Measurements from ENCODE around the gene TXNDC5.

The TXNDC5 gene

GRCh38 chr6:7910654-7911344 lies at the start of gene TXNDC5:
Gene TXNDC5 (minus strand): TSS chr6:7910788. CDS start chr6:7910776, 12 bp downstream.
- DNase-seq (ENCODE audit: low read depth in 2 of 2): peak; percentile 44 to 56

- DNase-seq (ENCODE audit: low read depth in 2 of 2): no peak
These were observed 49.6 kb upstream of the TXNDC5 start for GRCh38 chr6:7960141-7960540.

GRCh38 chr6:7959453-7959852 lies 48.9 kb upstream of the TXNDC5 start:
- no peak for DNase-seq (ENCODE audit: low read depth in 2 of 2)

GRCh38 chr6:7958464-7958863 lies 47.9 kb upstream of the TXNDC5 start:
- DNase-seq (ENCODE audit: low read depth in 2 of 2): no peak

- DNase-seq (ENCODE audit: low read depth in 2 of 2): no peak
These were observed 45.7 kb upstream of the TXNDC5 start for GRCh38 chr6:7956257-7956656.

- no peak for DNase-seq (ENCODE audit: low read depth in 2 of 2)
These were observed 44.1 kb upstream of the TXNDC5 start for GRCh38 chr6:7954477-7955200.

- DNase-seq (ENCODE audit: low read depth in 2 of 2): no peak
These were observed 43.2 kb upstream of the TXNDC5 start for GRCh38 chr6:7953753-7954152.

GRCh38 chr6:7939864-7940228 lies 29.3 kb upstream of the TXNDC5 start:
- peak in 1 of 2 experiments; percentile 1 for DNase-seq (ENCODE audit: low read depth in 2 of 2)

- DNase-seq (ENCODE audit: low read depth in 2 of 2): peak; percentile 1 to 5
These were observed 28.7 kb upstream of the TXNDC5 start for GRCh38 chr6:7939184-7939863.

GRCh38 chr6:7938562-7939183 lies 28.1 kb upstream of the TXNDC5 start:
- DNase-seq (ENCODE audit: low read depth in 2 of 2): no peak

GRCh38 chr6:7933794-7934193 lies 23.2 kb upstream of the TXNDC5 start:
- no peak for DNase-seq (ENCODE audit: low read depth in 2 of 2)

GRCh38 chr6:7932625-7933024 lies 22.0 kb upstream of the TXNDC5 start:
- DNase-seq (ENCODE audit: low read depth in 2 of 2): no peak

- no peak for DNase-seq (ENCODE audit: low read depth in 2 of 2)
These were observed 14.3 kb upstream of the TXNDC5 start for GRCh38 chr6:7924867-7925266.

- DNase-seq (ENCODE audit: low read depth in 2 of 2): no peak
These were observed 12.0 kb upstream of the TXNDC5 start for GRCh38 chr6:7922596-7922995.

- DNase-seq (ENCODE audit: low read depth in 2 of 2): no peak
These were observed 11.1 kb upstream of the TXNDC5 start for GRCh38 chr6:7921632-7922092.

- no peak for DNase-seq (ENCODE audit: low read depth in 2 of 2)
These were observed 10.5 kb upstream of the TXNDC5 start for GRCh38 chr6:7921046-7921445.

- no peak for DNase-seq (ENCODE audit: low read depth in 2 of 2)
These were observed 9.8 kb upstream of the TXNDC5 start for GRCh38 chr6:7920425-7920824.

- DNase-seq (ENCODE audit: low read depth in 2 of 2): peak; percentile 62 to 64
These were observed 9.3 kb upstream of the TXNDC5 start for GRCh38 chr6:7919871-7920270.

GRCh38 chr6:7918403-7918802 lies 7.8 kb upstream of the TXNDC5 start:
- DNase-seq (ENCODE audit: low read depth in 2 of 2): no peak

GRCh38 chr6:7917729-7918128 lies 7.1 kb upstream of the TXNDC5 start:
- DNase-seq (ENCODE audit: low read depth in 2 of 2): no peak

GRCh38 chr6:7916959-7917358 lies 6.4 kb upstream of the TXNDC5 start:
- DNase-seq (ENCODE audit: low read depth in 2 of 2): no peak

Data from fibroblast of skin of left quadriceps (primary cell).